GM11168 (cell line): Measurements from ENCODE around the gene GAS7.

Source experiments
- in situ Hi-C: fragments of 300-500 bp; cut with MboI; formaldehyde crosslinking; loops from one replicate; pipeline ENCODE4 v1.12.0; 2022; ENCODE audit warnings: low sequenced_read_pairs; ENCODE audit not compliant: unreplicated experiment

GAS7 gene

GRCh38 chr17:10177131-10177912 is 21.1 kb downstream of the GAS7 start:
- in situ Hi-C loops = no loop called here

GRCh38 chr17:10173913-10174312 is 24.5 kb downstream of the GAS7 start:
- in situ Hi-C loops = no loop called here

DNA sequence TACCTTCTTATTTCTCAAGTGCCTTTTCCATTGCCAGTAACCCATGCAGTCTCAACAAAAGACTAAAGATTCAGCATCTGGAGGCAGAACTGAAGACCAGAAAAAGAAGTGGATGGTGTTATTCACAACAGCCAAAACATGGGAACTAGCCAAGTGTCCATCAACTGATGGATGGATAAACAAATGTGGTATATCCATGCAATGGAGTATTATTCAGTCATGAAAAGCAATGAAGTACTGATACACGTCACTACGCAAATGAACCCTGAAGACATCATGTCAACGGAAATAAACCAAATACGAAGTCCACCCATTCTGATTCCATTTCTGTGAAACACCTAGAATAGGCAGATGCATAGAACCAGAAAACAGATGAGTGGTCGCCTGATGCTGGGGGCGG is 25.6 kb downstream of the GAS7 start:
- in situ Hi-C loops = no loop called here

DNA sequence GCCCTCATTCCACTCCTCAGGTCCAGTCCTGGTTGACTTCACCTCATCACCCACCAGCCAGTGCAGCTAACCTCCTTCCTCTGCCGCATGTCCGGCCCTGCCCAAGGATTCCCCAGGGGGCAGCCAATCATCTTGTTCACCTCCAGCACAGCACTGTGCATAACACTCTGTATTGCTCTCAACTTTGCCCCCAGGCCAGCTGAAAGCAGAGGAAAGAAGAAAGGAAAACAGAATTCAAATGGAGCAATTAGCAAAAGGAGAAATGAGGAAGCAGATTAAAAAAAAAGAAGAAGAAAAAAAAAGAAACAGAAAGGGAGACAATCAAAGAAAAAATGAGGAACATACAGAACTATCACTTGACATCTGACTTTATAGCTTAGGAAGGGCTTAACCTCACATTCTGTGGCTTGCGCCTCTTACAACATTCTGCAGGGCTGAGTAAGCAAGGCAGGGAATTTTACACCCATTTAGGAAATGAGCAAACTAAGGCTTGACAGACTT is 26.1 kb downstream of the GAS7 start:
- in situ Hi-C loops = no loop called here

GRCh38 chr17:10171581-10171981 is 26.8 kb downstream of the GAS7 start:
- in situ Hi-C loops = no loop called here

DNA sequence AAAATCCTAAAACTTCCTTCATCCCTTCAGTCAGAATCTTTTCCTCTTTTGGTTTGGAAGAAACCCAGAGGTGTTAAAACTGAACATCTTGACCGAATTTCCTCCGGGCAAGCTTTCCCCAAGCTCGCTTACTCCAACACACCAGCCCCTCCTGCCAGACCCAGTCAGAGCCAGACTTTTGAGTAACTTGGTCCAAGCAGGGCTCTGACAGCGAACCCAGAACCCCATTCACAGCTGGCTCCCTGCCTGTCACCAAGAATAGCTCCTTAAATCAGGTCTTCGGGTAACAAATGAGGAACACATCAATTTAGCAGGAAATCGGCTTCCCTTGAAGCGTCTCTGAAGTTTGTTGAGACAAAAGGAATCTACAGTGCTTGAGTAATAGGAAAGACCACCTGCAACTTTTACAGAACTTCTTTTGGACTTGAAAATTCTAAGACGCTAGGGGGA is 27.3 kb downstream of the GAS7 start:
- in situ Hi-C loops = no loop called here

GRCh38 chr17:10170233-10170632 is 28.2 kb downstream of the GAS7 start:
- in situ Hi-C loops = no loop called here

GRCh38 chr17:10169290-10169689 is 29.1 kb downstream of the GAS7 start:
- in situ Hi-C loops = no loop called here

- in situ Hi-C loops = no loop called here
Observed at GRCh38 chr17:10166176-10166935, 32.0 kb downstream of the GAS7 start.

GRCh38 chr17:10162096-10162495 is 36.3 kb downstream of the GAS7 start:
- in situ Hi-C loops = no loop called here

GRCh38 chr17:10161386-10161785 is 37.0 kb downstream of the GAS7 start:
- in situ Hi-C loops = no loop called here

DNA sequence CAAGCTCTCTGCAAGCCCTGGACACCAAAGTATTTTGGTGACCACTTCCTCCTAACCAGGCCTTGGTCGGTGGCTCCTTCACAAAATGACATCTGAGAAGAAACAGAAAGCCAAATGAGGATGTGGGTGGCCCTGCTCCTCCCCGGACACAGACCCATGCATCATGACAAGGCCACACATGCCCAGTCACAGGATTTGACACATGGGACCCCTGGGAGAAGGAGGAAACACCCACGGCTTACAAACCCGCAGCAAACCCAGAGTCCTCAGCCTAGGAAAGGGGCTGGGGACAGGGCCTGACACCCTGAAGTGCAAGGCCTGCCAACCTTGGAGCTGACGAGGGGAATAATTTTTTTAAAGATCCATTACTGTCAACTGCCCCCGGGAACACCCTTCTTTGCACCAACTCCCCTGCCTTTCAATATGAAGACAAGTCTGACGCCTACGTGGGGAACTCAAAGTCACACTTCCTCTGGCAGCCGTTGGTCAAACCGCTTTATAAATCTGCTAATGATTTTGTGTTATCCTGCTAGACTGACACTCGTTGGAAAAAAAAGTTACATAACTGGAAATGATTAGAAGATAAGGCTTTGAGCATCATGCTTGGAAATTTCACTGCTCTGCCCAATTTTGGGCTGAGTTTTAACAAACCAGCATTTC is 41.3 kb downstream of the GAS7 start:
- in situ Hi-C loops = no loop called here

DNA sequence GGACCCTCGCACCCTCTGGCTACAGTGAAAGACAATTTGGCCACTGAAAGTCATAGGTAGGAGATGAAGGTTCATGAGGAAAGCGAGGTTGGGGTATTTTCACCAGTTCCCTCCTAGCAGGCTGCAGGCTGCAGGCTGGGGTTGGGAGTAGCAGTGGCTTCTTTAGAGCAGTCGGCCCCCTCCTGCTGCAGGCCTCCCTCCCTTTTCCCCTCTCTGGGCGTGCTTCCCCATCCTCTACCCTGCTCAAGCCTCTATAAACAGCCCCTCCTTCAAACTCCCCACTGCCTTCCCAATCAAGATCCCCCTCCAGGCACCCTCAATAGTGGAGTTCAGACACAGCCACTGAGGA is 41.8 kb downstream of the GAS7 start:
- in situ Hi-C loops = no loop called here

DNA sequence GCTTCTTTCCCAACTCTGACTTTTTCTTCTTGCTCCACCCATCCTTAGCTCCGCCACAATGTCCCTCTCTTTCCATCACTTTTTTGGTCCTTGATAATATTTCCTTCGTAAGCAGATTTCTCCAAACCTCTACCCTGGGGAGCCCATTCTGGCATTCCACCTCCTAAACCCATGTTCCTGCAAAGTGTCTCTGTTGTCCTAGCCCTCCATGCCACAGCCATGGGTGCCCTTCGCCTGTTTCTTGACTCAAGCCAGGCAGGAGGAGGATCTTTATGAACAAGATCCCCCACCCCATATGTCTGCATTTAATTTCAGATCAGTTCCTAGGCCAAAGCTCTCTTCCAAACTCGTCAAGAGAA is 42.4 kb downstream of the GAS7 start:
- in situ Hi-C loops = no loop called here

- in situ Hi-C loops = no loop called here
Observed at GRCh38 chr17:10155371-10156076, 42.9 kb downstream of the GAS7 start.

DNA sequence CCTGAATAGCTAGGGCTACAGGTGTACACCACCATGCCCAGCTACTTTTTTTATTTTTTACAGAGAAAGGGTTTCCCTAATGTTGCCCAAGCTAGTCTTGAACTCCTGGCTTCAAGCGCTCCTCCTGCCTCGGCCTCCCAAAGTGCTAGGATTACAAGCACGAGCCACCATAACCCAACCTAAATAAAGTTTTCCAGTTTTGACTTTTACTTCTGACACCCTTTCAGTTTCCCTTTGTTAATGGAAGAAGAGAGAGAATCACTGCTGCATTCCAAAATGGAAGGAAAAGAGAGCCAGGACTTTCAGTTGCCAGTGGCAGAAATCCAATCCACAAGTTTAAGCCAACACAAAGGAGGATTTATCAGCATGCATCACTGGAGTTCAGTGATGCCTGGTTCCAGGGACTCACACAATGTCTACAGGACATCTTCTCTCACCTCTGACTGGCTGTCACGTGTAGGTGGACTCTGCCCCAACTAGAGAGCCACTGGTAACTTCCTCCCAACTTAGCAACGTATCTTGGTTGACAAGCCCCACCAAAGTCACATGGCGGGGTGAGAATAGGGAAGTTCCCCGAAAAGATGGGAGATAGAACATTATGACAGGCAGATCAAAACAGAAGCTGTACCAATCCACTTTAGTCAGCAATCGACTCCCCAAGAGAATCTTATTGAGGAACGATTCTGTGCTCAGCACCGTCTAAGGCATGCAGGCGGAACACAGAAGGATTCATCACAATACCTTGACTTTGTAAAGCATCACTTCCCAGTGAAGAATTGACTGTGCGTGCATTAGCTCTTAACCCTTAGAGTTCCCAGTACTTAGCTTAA is 46.5 kb downstream of the GAS7 start:
- in situ Hi-C loops = no loop called here

GRCh38 chr17:10149573-10150399 is 48.6 kb downstream of the GAS7 start:
- in situ Hi-C loops = no loop called here

DNA sequence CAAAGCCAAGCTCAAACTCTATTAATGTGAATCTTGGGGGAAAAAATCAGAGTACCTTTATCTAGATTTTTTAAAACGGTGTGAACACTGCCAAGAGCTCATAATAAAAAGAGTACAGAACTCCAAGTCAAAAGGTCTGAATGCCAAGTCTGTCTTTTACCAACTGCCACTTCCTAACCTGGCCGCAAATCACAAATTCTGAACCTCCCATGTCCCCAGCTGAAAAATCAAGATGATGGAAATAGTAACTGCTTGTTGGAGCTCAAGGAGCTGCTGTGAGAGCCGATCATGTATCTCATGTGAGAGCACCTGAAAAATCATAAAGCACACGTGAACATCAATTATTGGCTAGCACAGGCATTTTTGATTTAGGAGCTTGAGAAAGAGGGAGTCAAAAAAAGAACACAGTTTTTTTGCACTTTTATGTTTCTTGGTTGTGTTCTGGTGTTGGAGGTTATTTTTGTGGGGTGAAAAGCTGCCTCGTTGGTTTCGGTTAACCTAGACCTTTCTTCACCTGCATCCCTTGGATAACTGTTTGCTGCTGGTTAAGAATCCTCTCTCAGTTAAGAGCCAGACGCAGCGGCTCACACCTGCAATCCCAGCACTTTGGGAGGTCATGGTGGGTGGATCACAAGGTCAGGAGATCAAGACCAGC is 50.5 kb downstream of the GAS7 start:
- in situ Hi-C loops = no loop called here
